GM19463 (cell line): ENCODE data around the gene HIKESHI.
"Not testable (repeated sequence)": the region's sequence is repeated elsewhere in the genome, so short reads cannot be mapped to it uniquely, and the experiment has no call there.

Experiments used
- ATAC-seq: cut with Tn5 transposase; IDR thresholded peaks from one replicate; pipeline ENCODE4 v1.9.1; 2021; ENCODE audit warnings: mild to moderate bottlenecking, moderate library complexity; ENCODE audit not compliant: unreplicated experiment

HIKESHI gene, protein sequence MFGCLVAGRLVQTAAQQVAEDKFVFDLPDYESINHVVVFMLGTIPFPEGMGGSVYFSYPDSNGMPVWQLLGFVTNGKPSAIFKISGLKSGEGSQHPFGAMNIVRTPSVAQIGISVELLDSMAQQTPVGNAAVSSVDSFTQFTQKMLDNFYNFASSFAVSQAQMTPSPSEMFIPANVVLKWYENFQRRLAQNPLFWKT

DNA sequence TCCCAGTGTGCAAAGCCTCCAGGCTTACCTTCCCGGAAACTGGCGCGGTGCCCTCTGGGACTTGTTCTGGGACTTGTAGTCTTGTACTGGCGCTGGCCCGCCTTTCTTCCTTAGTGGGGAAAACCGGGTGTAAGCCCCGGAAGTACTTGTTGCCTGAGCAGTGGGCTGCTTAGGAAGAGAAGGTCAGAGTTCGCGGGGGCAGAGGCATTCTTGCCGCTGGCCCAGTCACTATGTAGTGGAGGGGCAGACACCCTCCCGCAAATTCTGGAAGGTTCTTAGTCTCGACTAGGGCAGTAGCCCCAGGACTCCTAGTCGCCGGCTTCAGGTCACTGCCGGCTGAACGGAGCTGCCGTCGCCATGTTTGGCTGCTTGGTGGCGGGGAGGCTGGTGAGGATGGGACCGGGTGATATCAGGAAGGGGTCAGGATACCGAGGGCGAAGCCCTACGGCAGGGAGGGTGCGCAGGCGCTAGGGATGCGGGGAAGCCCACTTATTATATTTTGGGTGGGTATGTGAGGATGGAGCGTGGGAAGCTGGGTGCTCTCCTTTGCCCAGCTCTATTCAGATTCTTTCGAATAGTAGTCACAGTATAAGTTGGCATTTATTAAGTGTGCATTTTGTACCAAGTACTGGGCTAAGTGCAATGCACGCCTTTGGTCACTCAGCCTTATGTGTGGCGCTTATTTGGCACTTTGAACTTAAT, at the start of gene HIKESHI:
Gene HIKESHI, plus strand, starts transcription at position 149 of the 702 bp plus-strand sequence. Its CDS starts 209 bp downstream, at position 358.
- peak; percentile 99 for ATAC-seq

DNA sequence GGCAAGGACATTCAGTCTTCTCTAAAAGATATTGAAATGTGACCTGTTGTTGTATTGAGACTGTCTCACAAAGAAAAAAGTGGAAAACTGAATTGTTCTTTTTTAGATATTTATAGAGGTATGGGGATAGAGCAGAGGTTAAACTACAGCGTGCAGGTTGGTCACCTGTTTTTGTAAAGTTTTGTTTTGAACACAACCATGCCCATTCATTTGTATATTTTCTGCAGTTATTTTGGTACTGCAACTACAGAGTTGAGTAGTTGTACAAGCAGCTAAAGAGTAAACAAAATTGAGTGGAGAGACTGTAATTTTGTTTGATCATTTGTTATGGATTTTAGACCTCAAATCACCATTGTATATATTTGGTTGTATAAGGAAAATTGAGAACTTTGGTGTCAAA, 46.1 kb upstream of the HIKESHI start:
- peak; percentile 83 for ATAC-seq

GRCh38 chr11:86256608-86257007, 45.4 kb upstream of the HIKESHI start:
- ATAC-seq, result no peak

DNA sequence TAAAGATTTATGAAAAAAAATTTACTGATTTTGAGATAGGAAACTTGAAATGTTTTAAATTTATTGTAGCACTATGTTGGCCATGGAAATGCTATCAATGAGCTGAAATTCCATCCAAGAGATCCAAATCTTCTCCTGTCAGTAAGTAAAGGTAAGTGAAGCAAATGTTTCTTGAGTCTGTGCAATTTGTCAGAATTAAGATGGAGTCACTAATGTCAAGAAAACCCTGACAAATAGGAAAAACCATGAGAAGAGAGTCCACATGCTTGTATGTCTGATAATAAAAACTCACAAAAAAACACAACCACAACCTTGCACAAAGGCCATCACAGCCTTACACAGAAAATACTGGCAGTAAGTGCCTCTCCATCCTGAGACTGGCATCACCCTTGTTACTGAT, 44.6 kb upstream of the HIKESHI start:
- no peak for ATAC-seq

DNA sequence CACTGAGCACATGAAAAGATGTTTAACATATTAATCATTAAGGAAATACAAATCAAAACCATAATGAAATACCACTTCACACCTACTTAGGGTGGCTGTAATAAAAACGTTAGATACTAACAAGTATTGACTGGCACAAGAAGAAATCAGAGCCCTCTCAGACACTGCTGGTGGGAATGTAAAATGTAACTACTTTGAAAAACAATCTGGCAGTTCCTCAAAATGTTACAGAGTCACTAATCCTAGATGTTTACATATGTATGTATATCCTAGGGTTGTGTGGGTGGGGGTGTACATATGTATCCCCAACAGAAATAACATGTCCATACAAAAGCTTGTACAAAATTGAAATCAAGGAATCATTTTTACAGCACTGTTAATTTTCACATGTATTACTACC, 42.3 kb upstream of the HIKESHI start:
- no peak for ATAC-seq

DNA sequence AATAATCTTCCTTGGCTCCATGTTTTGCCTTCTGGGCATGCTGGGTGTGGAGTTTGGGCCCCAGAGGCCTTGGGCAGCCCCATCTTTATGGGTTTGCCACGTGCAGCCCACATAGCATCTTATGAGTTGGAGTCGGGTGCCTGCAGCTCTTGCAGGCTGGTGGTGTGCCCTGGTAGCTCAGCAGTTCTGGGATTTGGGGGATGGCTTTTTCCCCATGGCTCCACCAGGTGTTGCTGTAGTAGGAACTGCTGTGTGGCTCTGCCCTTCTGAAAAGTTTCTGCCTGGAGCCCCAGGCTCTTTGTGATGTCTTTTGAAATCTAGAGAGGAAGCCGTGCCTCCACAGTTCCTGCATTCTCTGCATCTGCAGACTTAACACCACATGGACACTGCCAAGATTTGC, 40.7 kb upstream of the HIKESHI start:
- no peak for ATAC-seq

DNA sequence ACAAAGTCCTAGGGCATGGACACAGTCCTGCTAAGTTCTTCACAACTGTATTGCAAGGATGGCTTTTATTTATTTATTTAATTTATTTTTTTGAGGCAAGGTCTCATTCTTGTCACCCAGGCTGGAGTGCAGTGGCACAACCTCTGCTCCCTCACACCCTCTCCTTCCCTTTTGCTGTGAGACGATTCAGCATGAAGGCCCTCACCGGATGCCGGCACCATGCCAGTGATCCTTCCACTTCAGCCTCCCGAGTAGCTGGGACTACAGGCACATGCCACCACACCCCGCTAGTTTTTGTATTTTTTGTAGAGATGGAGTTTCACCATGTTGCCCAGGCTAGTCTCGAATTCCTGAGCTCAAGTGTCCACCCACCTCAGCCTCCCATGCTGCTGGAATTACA, 39.7 kb upstream of the HIKESHI start:
- no peak for ATAC-seq

- no peak for ATAC-seq
These were observed 37.4 kb upstream of the HIKESHI start for GRCh38 chr11:86264649-86265048.

DNA sequence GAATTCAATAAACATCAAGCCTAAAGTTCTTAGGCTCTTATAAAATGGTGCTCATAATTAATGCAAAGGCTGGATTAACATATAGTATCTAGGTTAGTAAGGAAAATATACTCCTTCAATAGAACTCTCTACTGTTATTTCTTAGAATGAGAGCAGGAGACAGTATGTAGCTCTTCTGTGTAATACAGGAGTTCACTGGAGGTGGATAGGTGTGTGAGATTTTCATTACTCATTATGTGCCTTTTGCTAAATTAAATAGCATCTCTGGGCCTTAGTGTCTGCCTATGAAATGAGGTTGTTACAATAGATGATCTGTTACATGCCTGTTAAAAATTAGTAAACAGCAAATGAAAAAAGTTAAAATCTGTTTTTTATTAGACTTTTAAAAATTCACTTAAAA, 36.8 kb upstream of the HIKESHI start:
- ATAC-seq, result no peak

DNA sequence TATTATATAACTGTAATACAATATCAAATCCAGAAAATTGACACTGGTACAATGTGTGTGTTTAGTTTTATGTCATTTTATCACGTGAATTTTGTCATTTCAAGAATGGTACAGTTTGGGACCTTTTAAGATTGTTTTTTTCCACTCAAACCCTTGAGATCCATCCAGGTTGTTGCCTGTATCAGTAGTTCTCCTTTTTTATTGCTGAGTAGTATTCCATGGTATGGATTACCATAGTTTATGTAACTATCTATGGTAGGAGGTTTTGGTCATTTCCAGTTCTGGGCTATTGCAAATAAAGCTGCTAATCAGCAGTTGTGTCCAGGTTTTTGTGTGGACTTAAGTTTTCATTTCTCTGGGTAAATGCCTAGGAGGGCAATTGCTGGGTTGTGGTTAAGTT, 32.4 kb upstream of the HIKESHI start:
- ATAC-seq, result no peak

GRCh38 chr11:86274503-86274902, 27.5 kb upstream of the HIKESHI start:
- no peak for ATAC-seq

DNA sequence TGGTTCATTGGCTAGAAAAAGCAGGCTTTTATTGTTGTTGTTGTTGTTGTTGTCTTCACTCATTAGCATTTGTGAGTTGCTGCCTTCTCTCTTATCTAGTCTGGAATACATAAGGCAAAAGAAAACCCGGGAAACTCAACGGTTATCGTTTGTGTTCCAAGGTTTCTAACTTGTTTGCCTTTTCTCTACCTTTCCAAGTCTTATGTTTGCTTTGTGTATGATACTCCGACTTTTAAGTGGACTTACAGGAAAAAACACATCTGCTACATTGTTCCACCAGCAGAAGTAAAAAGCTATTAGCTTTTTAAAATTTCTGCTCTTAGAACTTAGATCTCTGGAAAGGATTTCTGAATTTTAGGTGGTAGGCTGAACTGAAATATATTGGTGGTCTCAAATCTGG, 27.0 kb upstream of the HIKESHI start:
- no peak for ATAC-seq

- no peak for ATAC-seq
These were observed 26.3 kb upstream of the HIKESHI start for GRCh38 chr11:86275493-86276370.

DNA sequence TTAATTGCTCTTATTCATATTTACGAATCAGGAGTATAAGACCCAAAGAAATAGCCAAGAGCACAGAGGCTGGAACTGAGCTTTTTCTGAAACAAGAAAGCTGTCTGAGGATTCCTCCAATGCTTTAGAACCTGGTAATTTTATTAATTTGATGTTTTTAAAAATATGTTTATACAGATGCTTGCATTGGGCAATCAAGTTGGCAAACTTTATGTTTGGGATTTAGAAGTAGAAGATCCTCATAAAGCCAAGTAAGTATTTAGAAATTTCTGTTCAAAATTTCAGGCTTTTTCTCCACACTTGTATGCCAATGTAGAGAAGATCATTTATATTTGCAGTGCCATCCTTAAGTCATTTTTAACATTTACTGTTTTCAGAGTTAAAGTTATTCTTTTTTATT, 24.3 kb upstream of the HIKESHI start:
- no peak for ATAC-seq

- no peak for ATAC-seq
These were observed 23.8 kb upstream of the HIKESHI start for GRCh38 chr11:86278226-86278625.

GRCh38 chr11:86279747-86280146, 22.3 kb upstream of the HIKESHI start:
- no peak for ATAC-seq

- ATAC-seq, result no peak
These were observed 14.6 kb upstream of the HIKESHI start for GRCh38 chr11:86287468-86287796.

- ATAC-seq, result no peak
These were observed 13.1 kb upstream of the HIKESHI start for GRCh38 chr11:86288776-86289507.

DNA sequence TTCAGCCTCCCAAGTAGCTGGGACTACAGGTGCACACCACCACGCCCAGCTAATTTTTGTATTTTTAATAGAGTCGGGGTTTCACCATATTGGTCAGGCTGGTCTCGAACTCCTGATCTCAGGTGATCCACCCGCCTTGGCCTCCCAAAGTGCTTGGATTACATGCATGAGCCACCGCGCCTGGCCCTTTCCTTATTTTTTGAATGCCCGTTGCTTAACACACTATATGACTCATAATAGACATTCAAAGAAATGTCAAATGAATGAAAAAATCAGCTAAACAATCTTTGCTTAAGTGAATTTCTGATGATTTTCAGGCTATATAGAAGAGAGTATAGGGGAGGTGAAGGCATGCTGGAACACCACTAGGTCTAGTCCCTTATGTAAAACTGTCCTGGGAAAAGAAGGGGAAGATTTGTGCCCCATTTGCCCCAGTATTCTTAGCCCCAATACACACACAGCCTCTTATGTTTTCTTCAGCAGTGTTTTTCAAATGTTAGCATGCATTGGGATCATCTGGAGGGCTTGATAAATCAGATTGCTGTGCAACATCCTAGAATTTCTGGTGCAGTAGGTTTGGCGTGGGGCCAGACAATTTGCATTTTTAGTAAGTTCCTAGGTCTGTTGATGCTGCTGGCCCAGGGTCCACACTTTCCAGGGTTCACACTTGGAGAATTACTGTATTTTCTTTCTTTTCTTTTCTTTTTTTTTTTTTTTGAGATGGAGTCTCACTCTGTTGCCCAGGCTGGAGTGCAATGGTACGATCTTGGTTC, 12.3 kb upstream of the HIKESHI start:
- not testable (repeated sequence) for ATAC-seq

- no peak for ATAC-seq
These were observed 10.4 kb upstream of the HIKESHI start for GRCh38 chr11:86291466-86292262.
